Raji (cell line): ENCODE data around the gene SERPINA3.

Source experiments
- POLR2A ChIP-seq: IDR thresholded peaks from 2 replicates; pipeline ENCODE4 v1.6.1; 2011; ENCODE audit warnings: low read depth, low read length, control low read depth; ENCODE audit not compliant: insufficient read depth

SERPINA3 gene

DNA sequence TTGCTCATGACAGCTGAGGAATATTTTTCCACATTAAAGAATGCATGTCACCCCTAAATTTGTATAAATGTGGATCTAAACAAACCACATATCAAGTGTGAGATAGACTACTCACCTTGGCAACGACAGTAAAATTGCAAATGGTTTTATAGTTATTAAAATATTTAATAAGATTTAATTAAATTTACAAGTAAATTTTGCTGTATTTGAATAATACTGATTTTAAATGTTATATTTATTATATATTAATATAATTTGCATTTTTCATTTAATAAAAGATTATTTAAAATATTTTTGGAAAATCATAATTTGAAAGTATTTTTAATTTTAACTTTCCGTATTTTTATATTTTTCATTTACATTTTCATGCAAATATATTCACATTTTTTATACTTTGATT is 53.4 kb downstream of the SERPINA3 start:
- no peak for TF ChIP-seq POLR2A

DNA sequence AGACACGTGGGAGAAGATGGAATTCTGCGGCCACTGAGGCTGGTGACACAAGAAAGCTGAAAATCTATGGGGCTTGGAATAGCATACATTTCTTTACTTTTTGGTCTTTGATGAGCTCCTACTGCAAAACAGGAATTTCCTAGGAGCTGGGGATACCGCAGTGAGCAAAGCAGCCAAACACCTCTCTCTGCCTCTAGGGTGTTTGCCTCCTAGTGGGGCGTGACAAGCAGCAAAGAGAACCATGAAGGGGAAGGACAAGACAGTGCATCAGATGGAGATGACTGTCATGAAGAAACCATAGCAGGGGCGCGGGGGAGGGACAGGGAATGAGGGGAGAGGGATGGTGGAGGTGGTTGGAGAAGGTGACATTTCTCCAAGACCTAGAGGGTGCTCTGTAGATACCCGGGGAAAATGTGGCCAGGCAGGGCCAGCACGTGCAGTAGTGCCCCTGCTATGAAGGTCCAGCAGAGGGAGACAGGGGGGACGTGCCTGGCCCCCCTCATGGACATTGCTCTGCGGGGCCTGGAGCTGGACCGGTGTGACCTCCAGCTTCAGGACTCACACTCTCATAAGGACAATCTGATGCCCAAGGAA is 58.6 kb downstream of the SERPINA3 start:
- no peak for TF ChIP-seq POLR2A

DNA sequence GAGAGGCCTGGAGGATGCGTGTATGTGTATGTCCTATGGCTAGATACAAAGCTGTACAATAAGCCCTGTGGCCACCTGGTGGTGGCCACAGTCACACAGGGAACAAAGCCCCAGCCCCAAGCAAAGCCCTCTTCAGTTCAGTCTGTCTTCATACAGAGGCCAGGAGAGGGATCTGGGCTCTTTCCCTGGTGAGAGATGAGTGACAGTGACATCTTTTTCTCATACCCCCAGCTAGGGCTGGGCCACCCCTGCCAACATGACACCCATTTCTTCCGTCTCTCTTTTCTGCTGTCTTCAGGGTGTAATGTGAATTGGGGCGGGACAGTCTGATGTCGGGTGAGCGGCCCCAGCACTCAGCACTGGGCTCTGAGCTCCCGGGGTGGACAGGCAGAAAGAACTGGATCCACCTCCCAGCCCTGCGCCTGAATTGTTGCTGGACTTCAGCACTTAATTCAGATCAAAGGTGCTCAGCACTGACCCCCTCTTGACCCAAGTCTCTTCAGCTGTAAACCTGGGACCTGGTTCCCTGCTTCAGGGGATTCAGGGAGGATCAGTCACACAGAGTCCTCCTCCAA is 59.8 kb downstream of the SERPINA3 start:
- no peak for TF ChIP-seq POLR2A

- no peak for TF ChIP-seq POLR2A
Measured at GRCh38 chr14:94673071-94673470, 60.9 kb downstream of the SERPINA3 start.
